AG10803 (cell line): ENCODE measurements around the gene DYNC1I1.
A peak's percentile ranks its signal among the peaks of the same experiment; 100 is the strongest.

Experiments used
- DNase-seq: peaks from one replicate; pipeline ENCODE4 v3.0.0; 2010; ENCODE audit warnings: low read depth
- H3K4me3 ChIP-seq: 2 replicates; pipeline ENCODE4 v1.5.1; 2011; ENCODE audit warnings: mild to moderate bottlenecking, low read length, control low read depth
- CTCF ChIP-seq: conservative IDR thresholded peaks from 2 replicates; pipeline ENCODE4 v1.5.1; 2011; ENCODE audit warnings: mild to moderate bottlenecking, low read length, control low read depth, inconsistent platforms

Gene DYNC1I1

GRCh38 chr7:95993380-95993779 is 221.0 kb downstream of the DYNC1I1 start:
- DNase-seq, result no peak
- no peak overlapping the region for H3K4me3 ChIP-seq
- TF ChIP-seq CTCF, result no peak

GRCh38 chr7:95996174-95996573 is 223.8 kb downstream of the DYNC1I1 start:
- no peak overlapping the region for H3K4me3 ChIP-seq
- no peak for TF ChIP-seq CTCF
- DNase-seq, result no peak

GRCh38 chr7:95996886-95997285 is 224.5 kb downstream of the DYNC1I1 start:
- no peak for DNase-seq
- no peak overlapping the region for H3K4me3 ChIP-seq
- TF ChIP-seq CTCF, result no peak

GRCh38 chr7:95997632-95998031 is 225.3 kb downstream of the DYNC1I1 start:
- TF ChIP-seq CTCF, result no peak
- no peak for DNase-seq
- no peak overlapping the region for H3K4me3 ChIP-seq

- no peak for TF ChIP-seq CTCF
- no peak for DNase-seq
- no peak overlapping the region for H3K4me3 ChIP-seq
Measured at GRCh38 chr7:95999481-95999880, 227.1 kb downstream of the DYNC1I1 start.

- peak; percentile 66 for TF ChIP-seq CTCF
- DNase-seq, result peak; percentile 92
- H3K4me3 ChIP-seq, result no peak overlapping the region
Measured at GRCh38 chr7:96004578-96004977, 232.2 kb downstream of the DYNC1I1 start.

GRCh38 chr7:96005271-96005670 is 232.9 kb downstream of the DYNC1I1 start:
- DNase-seq, result no peak
- no peak overlapping the region for H3K4me3 ChIP-seq
- no peak for TF ChIP-seq CTCF
